Activated T-helper 1 cell treated with anti-CD3 and anti-CD28 coated beads, Interleukin-2, amount 50 U/mL, for 16 hours (primary cell): ENCODE measurements around the gene SMO.
"Not testable (repeated sequence)": the region's sequence is repeated elsewhere in the genome, so short reads cannot be mapped to it uniquely, and the experiment has no call there.

Experiments used
- DNase-seq, 2 donors: peaks; one replicate each; pipeline ENCODE4 v3.0.0-alpha.2; 2020; ENCODE audit warnings: low read depth in 1 of 2, low spot score in 1 of 2

The SMO gene

GRCh38 chr7:129208667-129209066, 20.2 kb downstream of the SMO start:
- DNase-seq = no peak

GRCh38 chr7:129209067-129209926, 20.9 kb downstream of the SMO start:
- DNase-seq = no peak

GRCh38 chr7:129210256-129210988, 22.0 kb downstream of the SMO start:
- DNase-seq = peak; percentile 29

- DNase-seq = no peak
These were observed 22.5 kb downstream of the SMO start for GRCh38 chr7:129210989-129211312.

- no peak for DNase-seq
These were observed 23.7 kb downstream of the SMO start for GRCh38 chr7:129212126-129212525.

- no peak for DNase-seq
These were observed 24.2 kb downstream of the SMO start for GRCh38 chr7:129212596-129212995.

- DNase-seq = no peak
These were observed 25.4 kb downstream of the SMO start for GRCh38 chr7:129213828-129214227.

- DNase-seq = not testable (repeated sequence)
These were observed 27.3 kb downstream of the SMO start for GRCh38 chr7:129215691-129216090.

GRCh38 chr7:129216101-129216715, 27.8 kb downstream of the SMO start:
- DNase-seq = not testable (repeated sequence)

- not testable (repeated sequence) for DNase-seq
These were observed 28.5 kb downstream of the SMO start for GRCh38 chr7:129216821-129217416.

- peak; percentile 48 to 62 for DNase-seq
These were observed 30.2 kb downstream of the SMO start for GRCh38 chr7:129218514-129219062.

- DNase-seq = not testable (repeated sequence)
These were observed 30.7 kb downstream of the SMO start for GRCh38 chr7:129219166-129219565.

- DNase-seq = no peak
These were observed 33.6 kb downstream of the SMO start for GRCh38 chr7:129222064-129222463.

GRCh38 chr7:129224251-129225205, 36.1 kb downstream of the SMO start, which contains the start of gene AHCYL2:
TSS of gene AHCYL2 (plus strand) at chr7:129225030.
- peak; percentile 96 to 97 for DNase-seq

GRCh38 chr7:129225206-129225930, 36.9 kb downstream of the SMO start:
- peak; percentile 25 to 46 for DNase-seq

- no peak for DNase-seq
These were observed 37.6 kb downstream of the SMO start for GRCh38 chr7:129225931-129226572.

- DNase-seq = no peak
These were observed 39.5 kb downstream of the SMO start for GRCh38 chr7:129227646-129228578.

- DNase-seq = no peak
These were observed 40.2 kb downstream of the SMO start for GRCh38 chr7:129228633-129229032.
